Measurements from ENCODE around the gene YWHAG.

GRCh38 chr7:76359978-76360638 lies 1.3 kb upstream of the YWHAG start:
- TF ChIP-seq, protein P1, sequence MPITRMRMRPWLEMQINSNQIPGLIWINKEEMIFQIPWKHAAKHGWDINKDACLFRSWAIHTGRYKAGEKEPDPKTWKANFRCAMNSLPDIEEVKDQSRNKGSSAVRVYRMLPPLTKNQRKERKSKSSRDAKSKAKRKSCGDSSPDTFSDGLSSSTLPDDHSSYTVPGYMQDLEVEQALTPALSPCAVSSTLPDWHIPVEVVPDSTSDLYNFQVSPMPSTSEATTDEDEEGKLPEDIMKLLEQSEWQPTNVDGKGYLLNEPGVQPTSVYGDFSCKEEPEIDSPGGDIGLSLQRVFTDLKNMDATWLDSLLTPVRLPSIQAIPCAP (CRISPR knock-in tag; IDR thresholded peaks at IDR 0.05), result no peak
- TF ChIP-seq CTCF (IDR thresholded peaks at IDR 0.05) (no peak), USF1 (CRISPR knock-in tag; IDR thresholded peaks at IDR 0.05) (no peak)
